GM10248 (cell line): Measurements from ENCODE around the gene CCT2.

Experiments used
- CTCF ChIA-PET: fragments of 300-600 bp; sonication (Branson Sonifier 250); formaldehyde crosslinking; extraction: SDS; loops from one replicate; lab custom pipeline; 2021; ENCODE audit warnings: antibody characterized with exemption; lab: Yijun Ruan, JAX
- POLR2A ChIA-PET: fragments of 350-650 bp; sonication (Branson Sonifier 250); formaldehyde crosslinking; extraction: SDS; loops from one replicate; lab custom pipeline; 2020; ENCODE audit warnings: antibody characterized with exemption; lab: Yijun Ruan, JAX
- DNase-seq: peaks from one replicate; pipeline ENCODE4 v3.0.0; 2012; ENCODE audit errors: extremely low spot score
- TF ChIP-seq, protein P1 (sequence below): IDR thresholded peaks from 2 replicates; pipeline ENCODE4 v1.5.1; 2012; ENCODE audit warnings: mild to moderate bottlenecking, low read depth; ENCODE audit errors: extremely low read depth, missing control alignments, control extremely low read depth

Gene CCT2

DNA sequence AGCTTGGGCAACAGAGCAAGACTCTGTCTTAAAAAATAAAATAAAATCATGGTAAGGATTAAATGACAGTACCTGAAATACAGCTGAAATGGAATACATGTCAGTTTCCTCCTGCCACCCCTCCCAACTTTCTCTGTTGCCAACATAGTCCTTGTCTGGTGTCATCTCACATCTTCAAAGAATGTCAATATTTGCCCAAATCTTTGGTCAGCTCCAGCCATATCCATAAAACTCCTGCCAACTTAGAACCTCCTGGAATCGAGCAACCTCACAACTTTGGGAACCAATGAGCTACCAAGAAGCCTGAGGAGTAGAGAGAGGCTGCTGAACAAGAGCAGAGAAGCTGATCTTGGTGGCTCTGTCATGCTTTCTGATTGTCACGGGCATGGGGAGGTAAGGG is 36.3 kb downstream of the CCT2 start:
- DNase-seq, result no peak
- POLR2A ChIA-PET, result no interaction called here
- TF ChIP-seq, protein P1, sequence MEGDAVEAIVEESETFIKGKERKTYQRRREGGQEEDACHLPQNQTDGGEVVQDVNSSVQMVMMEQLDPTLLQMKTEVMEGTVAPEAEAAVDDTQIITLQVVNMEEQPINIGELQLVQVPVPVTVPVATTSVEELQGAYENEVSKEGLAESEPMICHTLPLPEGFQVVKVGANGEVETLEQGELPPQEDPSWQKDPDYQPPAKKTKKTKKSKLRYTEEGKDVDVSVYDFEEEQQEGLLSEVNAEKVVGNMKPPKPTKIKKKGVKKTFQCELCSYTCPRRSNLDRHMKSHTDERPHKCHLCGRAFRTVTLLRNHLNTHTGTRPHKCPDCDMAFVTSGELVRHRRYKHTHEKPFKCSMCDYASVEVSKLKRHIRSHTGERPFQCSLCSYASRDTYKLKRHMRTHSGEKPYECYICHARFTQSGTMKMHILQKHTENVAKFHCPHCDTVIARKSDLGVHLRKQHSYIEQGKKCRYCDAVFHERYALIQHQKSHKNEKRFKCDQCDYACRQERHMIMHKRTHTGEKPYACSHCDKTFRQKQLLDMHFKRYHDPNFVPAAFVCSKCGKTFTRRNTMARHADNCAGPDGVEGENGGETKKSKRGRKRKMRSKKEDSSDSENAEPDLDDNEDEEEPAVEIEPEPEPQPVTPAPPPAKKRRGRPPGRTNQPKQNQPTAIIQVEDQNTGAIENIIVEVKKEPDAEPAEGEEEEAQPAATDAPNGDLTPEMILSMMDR, result no peak
- CTCF ChIA-PET, result interaction anchor here (1.1 to 2.6 kb wide), 4 partner anchors 10 to 23 kb away, joined by 3 to 13 read pairs (median 6); partner anchors contain the start of gene LRRC10

DNA sequence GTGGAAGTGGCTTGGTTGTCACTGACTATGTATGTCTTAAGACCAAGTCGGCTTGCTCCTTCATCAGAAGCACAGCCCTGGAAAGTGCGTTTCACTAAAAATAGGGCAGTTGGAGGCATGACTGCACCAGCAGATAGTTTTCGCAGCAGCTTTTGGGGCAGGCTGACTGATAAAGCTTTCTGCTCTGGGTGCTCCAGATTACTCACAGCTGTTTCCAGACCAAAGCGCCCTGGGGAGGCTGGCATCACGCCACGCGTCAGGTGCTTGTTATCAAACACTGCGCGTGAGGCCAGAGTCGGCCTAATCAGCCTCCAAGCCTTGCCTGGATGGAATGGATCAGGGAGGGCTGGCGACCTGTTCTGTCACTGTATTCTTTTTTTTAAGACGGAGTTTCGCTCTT is 38.7 kb downstream of the CCT2 start:
- DNase-seq, result no peak
- POLR2A ChIA-PET, result no interaction called here
- CTCF ChIA-PET, result interaction anchor here (1.9 kb wide), 1 partner anchor 14 kb away, joined by 4 read pairs; no protein-coding TSS in a partner anchor
- TF ChIP-seq, protein P1, result no peak

DNA sequence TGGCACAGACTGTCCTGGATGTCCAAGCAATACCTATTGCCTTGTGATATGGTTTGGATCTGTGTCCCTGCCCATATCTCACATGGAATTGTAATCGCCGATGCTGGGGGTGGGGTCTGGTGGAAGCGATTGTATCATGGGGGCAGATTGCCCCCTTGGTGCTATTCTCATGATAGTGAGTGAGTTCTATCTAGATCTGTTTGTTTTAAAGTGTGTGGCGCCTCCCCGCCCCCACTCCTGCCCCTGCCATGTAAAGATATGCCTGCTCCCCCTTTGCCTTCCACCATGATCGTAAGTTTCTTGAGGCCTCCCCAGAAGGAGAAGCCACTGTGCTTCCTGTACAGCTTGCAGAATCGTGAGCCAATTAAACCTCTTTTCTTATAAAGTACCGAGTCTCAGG is 42.2 kb downstream of the CCT2 start:
- DNase-seq, result no peak
- ChIA-PET CTCF (interaction anchor here (3.8 kb wide), 1 partner anchor 12 kb away, joined by 20 read pairs; no protein-coding TSS in a partner anchor), POLR2A (no interaction called here)
- TF ChIP-seq, protein P1, result no peak

DNA sequence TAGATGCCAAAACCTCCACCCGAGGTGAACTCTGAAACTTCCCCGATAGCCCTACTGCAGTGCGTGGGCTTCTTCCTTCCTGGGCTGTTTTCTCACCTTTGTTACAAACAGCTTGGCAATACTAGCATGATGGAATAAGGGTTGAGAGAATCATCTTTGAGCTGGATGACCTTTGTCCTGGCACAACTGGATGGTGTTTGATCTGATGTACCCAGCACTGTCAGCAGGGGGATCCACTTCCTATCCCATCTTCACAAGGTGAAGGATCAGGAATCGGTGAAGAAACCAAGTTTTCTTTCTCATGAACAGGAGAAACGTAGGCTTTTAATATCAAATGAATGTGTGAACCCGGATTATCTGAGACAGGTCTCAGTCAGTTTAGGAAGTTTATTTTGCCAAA is 44.9 kb downstream of the CCT2 start:
- DNase-seq, result no peak
- ChIA-PET CTCF (interaction anchor here (2.7 kb wide), 1 partner anchor 9 kb away, joined by 16 read pairs; no protein-coding TSS in a partner anchor), POLR2A (no interaction called here)
- TF ChIP-seq, protein P1, result no peak

DNA sequence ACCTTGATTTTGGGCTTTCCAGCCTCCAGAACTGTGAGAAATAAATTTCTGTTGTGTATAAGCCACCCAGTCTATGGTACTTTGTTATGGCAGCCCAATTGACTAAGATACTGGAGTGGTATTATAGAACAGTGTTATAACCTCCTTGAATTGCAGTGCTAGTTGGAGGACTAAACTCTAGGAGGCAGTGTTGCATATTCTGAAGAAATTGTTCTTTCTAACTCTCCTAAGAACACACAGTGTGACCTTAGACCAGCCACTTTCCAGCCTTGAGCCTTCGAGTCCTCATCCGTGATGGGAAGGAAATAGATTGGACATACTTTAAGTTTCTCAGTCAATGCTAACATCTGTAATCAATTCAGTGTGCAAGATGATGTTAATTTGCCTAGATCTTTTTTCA is 47.8 kb downstream of the CCT2 start:
- POLR2A ChIA-PET, result no interaction called here
- TF ChIP-seq, protein P1, result no peak
- CTCF ChIA-PET, result no interaction called here
- no peak for DNase-seq

DNA sequence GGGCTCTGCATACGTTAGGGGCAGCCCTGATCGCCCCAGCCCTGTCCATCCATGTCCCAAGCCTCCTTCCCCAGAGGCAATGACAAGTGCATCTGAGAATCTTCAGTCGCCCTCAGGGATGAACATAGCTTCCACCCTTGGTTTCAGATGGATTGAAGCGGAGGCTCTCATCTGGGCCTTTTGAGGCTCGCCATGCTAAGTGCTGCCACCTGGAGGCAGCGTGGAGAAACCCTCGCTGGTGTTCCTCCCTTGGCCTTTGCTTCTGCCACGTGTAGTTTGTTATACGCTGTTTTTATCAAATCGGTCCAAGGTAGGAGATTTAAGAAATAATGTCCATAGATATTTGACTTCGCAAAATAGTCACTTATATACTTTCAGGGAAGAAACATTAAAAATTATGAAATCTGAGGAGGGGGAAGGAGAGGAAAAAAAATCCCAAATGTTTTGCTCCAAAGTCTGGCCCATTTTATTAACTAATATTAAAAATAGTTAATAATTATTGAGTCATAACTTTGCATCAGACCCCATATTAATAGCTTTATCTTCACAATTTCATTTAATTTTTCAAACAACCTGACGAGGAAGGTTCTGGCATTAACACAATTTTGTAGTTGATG is 54.2 kb downstream of the CCT2 start:
- ChIA-PET CTCF (interaction anchor here (0.6 to 3.7 kb wide), 35 partner anchors 9 to 485 kb away, joined by 3 to 61 read pairs (median 4); partner anchors contain the start of genes FRS2 and LYZ), POLR2A (interaction anchor here (0.7 kb wide), 1 partner anchor 279 kb away, joined by 3 read pairs; no protein-coding TSS in a partner anchor)
- TF ChIP-seq, protein P1, result peak; percentile 84
- DNase-seq, result peak; percentile 77
